ENCODE measurements around the gene SAT1. TPM values are rescaled to one million over a fixed set of nuclear protein-coding genes. Genes with fewer than 3 reads are reported as not detected.
A peak's percentile ranks its signal among the peaks of the same experiment; 100 is the strongest.

SAT1 gene
- total RNA-seq, 1 donor from 2014 or later: 227 TPM

DNA sequence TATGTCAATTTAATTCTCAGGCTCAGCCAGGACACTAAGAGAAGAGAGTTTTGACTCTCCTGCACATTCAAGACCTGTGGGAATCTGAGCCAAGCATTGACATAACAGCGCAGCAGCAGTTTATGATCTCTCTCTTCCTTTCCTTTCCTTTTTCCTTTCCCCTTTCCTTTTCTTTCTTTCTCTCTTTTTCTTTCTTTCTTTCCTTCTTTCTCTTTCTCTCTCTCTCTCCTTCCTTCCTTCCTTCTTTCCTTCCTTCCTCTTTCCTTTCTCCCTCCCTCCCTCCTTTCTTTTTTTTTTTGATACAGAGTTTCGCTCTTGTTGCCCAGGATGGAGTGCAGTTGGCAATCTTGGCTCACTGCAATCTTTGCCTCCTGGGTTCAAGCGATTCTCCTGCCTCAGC lies 21.6 kb downstream of the SAT1 start:
- DNase-seq (ENCODE audit: low spot score): no peak
- no peak for ATAC-seq

DNA sequence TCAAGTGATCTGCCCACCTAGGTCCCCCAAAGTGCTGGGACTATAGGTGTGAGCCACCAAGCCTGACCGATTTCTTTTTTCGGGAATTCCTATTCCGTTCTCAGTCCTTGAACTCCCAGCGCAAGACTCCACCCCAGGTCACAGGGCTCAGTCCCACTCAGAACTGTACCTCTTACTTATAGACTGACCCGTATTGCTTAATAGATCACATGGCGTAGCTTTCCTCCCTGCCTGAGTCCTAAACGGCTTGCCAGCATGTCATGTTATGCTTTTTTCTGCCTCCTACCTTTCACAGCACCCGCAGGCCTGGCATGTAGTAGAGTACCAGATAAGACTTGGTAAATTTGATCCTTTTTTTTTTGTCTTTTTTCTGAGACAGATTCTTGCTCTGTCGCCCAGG lies 22.4 kb downstream of the SAT1 start:
- no peak for ATAC-seq
- no peak for DNase-seq (ENCODE audit: low spot score)

DNA sequence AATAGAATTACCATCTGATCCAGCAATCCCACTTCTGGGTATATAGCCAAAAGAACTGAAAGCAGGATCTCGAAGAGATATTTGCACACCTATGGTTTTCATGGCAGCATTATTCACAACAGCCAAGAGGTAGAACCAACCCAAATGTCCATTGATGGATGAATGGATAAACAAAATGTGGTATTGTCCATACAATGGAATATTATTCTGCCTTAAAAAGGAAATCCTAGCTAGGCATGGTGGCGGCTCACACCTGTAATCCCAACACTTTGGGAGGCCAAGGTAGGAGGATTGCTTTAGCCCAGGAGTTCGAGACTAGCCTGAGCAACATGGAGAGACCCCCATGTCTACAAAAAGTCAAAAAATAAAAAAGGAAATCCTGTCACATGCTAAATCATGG lies 27.3 kb downstream of the SAT1 start:
- DNase-seq (ENCODE audit: low spot score) (no peak), ATAC-seq (no peak)

- no peak for DNase-seq (ENCODE audit: low spot score)
- ATAC-seq: peak; percentile 17
Observed at GRCh38 chrX:23811108-23811651, 28.2 kb downstream of the SAT1 start.

DNA sequence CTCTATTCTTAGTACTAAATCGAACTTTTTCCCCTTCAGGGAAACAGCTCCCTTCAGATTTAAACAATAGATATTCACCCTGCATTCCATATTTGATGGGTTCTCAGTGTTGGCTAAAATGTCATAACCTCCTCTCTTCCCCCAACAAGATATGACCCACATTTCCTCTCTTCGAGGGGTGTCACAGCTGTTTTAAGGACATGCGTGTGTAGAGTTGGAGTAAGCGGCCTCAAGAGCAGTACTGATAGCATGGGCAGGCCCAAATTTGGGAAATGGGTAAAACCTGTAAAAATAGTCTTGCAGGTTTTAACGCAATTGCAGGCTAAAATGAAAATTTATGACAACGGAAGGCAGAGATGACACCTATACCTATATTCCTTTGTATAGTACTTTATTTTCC lies 28.7 kb downstream of the SAT1 start:
- DNase-seq (ENCODE audit: low spot score) (no peak), ATAC-seq (no peak)

DNA sequence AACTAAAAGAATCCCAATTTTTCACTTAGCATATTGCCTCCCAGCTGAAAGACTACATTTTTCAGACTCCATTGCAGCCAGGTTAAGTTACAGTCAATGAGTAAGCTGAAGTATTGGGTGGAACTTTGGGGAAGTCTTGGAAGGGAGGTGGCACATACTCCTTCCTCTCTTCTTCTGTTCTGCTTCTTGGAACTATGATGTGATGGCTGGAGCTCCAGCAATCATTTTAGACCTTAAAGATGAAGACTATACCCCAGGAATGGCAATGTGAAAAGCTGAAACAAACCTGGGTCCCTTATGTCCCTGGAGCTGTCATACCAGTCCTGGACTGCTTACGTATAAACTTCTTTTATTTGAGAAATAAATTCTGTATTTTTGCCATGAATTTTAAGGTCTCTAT lies 30.8 kb downstream of the SAT1 start:
- ATAC-seq (no peak), DNase-seq (ENCODE audit: low spot score) (no peak)

- no peak for DNase-seq (ENCODE audit: low spot score)
- no peak for ATAC-seq
Observed at GRCh38 chrX:23815376-23815775, 32.4 kb downstream of the SAT1 start.

DNA sequence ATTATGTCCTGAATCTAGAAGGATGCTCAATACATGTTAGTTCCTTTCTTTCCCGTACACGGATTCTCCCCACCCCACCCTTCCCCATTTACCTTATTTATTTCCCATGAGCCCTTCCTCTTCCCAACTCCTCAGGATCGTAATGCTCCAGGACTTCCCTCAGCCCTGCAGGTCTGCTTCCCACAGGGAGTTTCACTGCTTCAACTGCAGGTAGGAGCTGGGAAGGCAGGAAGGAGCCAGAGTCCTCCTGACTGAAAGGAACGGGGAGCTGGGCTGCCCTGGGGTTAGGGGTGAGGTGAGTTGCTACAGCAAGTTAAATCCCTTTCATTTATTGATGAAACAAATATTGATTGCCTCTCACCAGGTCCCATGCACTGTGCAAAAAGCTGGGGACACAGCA lies 33.2 kb downstream of the SAT1 start:
- ATAC-seq (no peak), DNase-seq (ENCODE audit: low spot score) (no peak)

- ATAC-seq (no peak), DNase-seq (ENCODE audit: low spot score) (no peak)
Observed at GRCh38 chrX:23817979-23818336, 35.0 kb downstream of the SAT1 start.

- no peak for DNase-seq (ENCODE audit: low spot score)
- ATAC-seq: no peak
Observed at GRCh38 chrX:23819385-23820234, 36.6 kb downstream of the SAT1 start.

GRCh38 chrX:23820235-23820782 lies 37.3 kb downstream of the SAT1 start:
- no peak for DNase-seq (ENCODE audit: low spot score)
- ATAC-seq: no peak

GRCh38 chrX:23821847-23822246 lies 38.9 kb downstream of the SAT1 start:
- DNase-seq (ENCODE audit: low spot score) (no peak), ATAC-seq (no peak)

DNA sequence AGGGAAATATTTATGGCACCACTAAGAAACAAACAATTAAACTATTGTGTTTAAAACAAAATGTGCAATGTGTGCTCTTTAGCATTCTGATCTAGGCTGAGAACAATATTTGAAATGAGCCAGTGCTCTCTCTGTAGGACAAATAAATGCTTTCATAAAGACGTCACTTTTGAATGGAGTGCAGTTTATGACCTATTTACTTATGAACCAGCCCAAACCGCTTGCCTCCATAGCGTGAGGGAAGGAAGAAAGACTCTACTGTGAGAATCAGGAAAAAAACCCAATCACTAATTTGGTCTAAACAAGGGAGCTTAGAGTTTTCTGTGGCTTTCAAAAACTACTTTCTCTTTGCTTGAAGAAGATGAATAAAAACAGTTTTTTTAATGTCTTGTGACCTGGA lies 39.4 kb downstream of the SAT1 start:
- DNase-seq (ENCODE audit: low spot score) (no peak), ATAC-seq (no peak)

DNA sequence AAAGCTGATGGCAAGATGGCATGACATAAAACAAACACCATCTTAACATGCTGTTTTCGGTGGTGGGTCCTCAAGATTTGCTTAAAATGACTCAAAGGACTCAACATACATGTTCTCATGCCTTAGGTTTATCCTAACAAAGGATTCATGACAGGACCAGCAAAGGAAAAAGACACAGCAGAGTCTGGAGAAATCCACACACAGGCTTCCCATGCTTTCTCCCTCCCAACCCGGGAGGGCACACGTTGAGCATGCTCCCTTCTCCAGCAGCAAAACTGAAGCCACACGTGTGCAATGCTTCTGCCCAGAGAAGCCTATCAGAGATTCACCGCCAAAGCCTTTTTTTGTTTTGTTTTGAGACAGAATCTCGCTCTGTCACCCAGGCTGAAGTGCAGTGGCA lies 39.9 kb downstream of the SAT1 start:
- ATAC-seq (no peak), DNase-seq (ENCODE audit: low spot score) (no peak)

- no peak for ATAC-seq
- DNase-seq (ENCODE audit: low spot score): no peak
Observed at GRCh38 chrX:23825675-23826074, 42.7 kb downstream of the SAT1 start.

- no peak for ATAC-seq
Observed at GRCh38 chrX:23826216-23826615, 43.2 kb downstream of the SAT1 start.

DNA sequence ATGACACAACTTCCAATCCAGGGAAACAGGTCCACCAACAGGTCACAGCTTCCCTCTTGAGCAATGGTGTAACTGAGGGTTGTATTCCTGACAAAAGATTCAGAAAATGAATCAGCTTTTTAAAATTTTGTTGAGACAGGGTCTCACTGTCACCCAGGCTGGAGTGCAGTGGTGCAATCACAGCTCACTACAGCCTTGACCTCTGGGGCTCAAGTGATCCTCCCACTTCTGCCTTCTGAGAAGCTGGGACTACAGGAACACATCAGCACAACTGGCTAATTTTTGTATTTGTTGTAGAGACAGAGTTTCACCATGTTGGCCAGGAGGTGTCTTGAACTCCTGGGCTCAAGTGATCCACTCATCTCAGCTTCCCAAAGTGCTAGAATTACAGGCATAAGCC lies 43.7 kb downstream of the SAT1 start:
- DNase-seq (ENCODE audit: low spot score): no peak
- no peak for ATAC-seq

More at GRCh38 chrX:23826216-23826615, 43.2 kb downstream of the SAT1 start:
- no peak for DNase-seq (ENCODE audit: low spot score)

DNA sequence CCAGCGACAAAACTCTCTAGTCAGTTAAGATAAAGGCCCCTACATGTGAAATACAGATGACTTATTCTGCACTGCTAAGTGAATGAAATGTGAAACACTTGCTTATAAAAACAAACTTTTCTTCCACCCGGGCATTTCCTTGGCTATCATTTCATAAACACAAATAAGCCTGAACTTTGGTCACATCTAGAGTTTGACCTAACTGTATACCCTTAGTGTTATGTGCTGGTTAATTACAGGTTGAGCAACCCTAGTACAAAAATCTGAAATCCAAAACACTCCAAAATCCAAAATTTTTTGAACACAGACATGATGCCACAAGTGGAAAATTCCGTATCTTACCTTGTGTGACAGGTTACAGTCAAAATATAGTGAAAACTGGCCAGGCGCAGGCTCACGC lies 45.9 kb downstream of the SAT1 start:
- ATAC-seq: peak; percentile 19
- DNase-seq (ENCODE audit: low spot score): no peak

- no peak for ATAC-seq
- no peak for DNase-seq (ENCODE audit: low spot score)
Observed at GRCh38 chrX:23832721-23833120, 49.7 kb downstream of the SAT1 start.
